GM19452 (cell line): ENCODE measurements around the gene SBNO2.

Source experiments
- ATAC-seq: cut with Tn5 transposase; IDR thresholded peaks from one replicate; pipeline ENCODE4 v1.9.1; 2021; ENCODE audit not compliant: unreplicated experiment

The SBNO2 gene

DNA sequence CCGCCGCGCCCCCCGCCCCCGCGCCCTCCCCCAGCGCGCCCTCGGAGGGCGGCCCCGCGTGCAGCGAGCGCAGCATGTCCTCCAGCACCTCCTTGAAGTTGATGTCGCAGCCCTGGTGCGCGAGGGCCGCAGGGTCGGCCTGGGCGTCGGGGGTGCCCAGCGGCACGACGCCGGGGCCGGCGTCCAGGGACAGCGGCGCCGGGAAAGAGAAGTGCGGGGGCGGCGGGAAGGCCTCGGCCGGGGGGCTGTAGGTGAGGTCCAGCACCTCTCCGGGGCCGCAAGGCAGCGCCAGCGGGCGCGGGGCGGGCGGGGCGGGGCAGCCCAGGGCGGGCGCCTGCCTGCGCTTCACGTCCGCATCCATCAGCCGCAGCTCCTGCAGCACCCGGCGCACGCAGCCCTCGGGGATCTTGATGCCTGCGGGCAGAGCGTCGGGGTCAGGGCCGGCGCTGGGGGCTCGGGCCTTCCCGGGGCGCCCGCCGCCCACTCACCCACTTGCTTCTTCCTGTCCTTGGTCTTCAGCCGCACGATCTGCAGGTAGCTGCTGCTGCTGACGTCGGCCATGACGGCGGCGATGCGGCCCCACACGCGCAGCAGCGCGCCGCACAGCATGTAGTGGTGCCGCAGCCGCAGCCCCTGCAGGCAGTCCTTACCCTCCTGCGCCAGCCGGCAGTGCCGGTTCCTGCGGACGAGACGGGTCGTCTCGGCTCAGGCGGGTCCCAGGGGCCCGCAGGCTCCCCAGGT, 65.6 kb downstream of the SBNO2 start:
- ATAC-seq, result no peak

DNA sequence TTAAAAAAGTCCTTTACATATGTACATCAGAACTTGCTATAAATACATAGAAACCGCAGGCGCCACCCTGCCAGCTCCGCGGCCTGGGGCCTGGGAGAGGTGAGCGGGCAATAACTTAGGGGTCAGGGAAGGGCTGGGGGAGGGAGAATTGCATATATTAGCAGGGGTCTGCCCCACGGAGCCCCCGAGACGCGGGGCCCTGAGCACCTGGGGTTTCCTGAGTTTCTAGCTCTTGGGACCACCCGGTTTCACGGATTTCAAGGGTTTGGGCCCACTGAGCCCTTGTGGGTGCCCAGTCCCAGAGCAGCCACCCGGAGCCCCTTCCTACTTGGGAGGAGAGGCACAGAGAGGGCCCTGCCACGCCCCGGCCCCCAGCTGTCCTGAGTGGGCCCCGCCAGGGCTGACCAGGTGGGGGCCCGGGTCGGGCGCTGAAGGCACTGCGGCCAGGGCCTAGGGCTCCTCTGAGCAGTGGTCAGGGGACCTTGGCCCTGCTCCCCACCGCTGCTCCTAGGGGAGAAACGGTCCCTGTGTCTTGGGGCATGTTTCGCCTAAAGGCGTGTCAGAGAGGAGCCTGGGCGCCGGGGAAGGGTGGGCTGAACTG, 66.3 kb downstream of the SBNO2 start:
- no peak for ATAC-seq

- ATAC-seq, result no peak
Observed at GRCh38 chr19:1106841-1107660, 67.0 kb downstream of the SBNO2 start.

- ATAC-seq, result no peak
Observed at GRCh38 chr19:1105873-1106840, 67.9 kb downstream of the SBNO2 start.

DNA sequence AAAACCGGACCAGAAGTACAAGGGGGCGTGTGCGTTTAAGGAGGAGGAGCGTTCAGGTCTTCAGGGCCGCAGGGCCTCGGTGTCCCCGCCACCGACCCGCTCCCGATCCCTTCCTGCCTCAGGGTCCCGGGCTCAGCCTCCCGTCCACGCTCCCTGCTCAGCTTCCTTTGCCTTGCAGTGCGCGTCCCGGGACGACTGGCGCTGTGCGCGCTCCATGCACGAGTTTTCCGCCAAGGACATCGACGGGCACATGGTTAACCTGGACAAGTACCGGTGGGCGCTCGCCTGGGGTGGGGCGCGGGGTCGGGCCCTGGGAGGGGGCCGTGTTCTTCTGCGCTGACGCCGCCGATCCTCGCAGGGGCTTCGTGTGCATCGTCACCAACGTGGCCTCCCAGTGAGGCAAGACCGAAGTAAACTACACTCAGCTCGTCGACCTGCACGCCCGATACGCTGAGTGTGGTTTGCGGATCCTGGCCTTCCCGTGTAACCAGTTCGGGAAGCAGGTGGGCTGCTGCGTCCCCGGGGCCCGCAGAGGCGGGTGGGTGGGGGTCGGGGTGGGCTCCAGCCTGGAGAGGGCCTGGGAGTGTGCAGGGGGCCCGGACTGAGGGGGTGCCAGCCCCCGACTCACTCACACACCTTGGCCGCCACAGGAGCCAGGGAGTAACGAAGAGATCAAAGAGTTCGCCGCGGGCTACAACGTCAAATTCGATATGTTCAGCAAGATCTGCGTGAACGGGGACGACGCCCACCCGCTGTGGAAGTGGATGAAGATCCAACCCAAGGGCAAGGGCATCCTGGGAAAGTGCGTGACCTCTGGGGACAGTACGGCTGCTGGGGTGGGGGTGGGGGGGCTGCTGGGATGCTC, 68.8 kb downstream of the SBNO2 start:
- ATAC-seq, result no peak

DNA sequence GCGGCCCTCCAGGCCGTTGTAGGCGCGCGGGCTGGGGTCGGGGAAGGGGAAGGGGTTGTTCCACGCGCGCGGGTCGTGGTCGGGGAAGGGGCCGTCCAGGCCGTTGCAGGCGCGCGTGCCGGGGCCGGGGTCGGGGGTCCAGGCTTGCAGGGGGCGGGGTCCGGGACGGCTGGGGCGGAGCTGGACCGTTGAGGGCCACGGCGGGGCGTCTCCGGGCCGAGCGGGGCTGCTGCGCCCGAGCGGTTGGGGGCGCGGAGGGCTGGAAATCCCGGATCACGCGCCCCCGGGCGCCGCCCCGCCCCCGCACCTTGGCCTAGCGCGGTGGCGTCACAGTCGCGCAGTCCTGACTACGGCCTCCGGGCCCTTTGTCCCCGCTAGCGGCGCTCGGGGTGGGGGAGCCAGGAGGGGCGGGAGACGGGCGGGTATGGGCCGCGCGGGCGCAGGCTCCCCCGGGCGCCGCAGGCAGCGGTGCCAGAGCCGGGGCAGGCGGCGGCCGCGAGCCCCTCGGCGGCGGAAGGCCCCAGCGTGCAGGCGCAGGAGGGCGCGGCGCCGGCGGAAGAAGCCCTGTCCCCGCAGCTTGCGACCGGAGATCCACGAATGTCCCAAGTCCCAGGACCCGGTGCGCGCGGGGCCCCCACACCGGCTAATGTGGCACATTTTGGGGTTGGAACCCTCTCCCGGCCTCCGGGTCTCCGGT, 69.6 kb downstream of the SBNO2 start:
- peak; percentile 40 for ATAC-seq

DNA sequence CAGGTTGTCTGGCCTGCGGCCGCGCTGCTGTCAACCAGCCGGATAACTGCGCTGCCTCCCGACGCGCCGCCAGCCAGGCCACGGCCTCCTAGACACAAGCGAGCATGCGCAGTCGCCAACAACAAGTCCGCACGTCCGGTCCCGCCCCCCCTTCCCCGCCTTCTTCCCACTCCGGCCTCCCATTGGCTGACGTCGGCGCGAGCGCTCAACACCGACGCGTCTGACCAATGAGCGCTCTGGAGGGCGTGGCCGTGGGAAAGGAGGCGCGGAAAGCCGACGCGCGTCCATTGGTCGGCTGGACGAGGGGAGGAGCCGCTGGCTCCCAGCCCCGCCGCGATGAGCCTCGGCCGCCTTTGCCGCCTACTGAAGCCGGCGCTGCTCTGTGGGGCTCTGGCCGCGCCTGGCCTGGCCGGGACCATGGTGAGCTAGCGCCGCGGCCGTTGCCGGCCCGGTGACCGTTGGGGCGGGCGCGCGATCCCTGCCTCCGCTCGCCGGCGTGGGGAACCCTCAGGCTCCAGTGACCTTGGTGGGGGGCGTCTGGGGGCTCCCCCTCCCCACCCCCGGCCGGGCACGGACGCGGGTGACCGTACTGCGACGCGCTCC, 70.3 kb downstream of the SBNO2 start, which contains the start of gene GPX4:
TSS of gene GPX4 (plus strand) at position 287 of the 603 bp plus-strand sequence. CDS start at position 337, 50 bp downstream.
- ATAC-seq, result peak; percentile 73

- ATAC-seq, result no peak
Observed at GRCh38 chr19:1103132-1103707, 70.8 kb downstream of the SBNO2 start.

DNA sequence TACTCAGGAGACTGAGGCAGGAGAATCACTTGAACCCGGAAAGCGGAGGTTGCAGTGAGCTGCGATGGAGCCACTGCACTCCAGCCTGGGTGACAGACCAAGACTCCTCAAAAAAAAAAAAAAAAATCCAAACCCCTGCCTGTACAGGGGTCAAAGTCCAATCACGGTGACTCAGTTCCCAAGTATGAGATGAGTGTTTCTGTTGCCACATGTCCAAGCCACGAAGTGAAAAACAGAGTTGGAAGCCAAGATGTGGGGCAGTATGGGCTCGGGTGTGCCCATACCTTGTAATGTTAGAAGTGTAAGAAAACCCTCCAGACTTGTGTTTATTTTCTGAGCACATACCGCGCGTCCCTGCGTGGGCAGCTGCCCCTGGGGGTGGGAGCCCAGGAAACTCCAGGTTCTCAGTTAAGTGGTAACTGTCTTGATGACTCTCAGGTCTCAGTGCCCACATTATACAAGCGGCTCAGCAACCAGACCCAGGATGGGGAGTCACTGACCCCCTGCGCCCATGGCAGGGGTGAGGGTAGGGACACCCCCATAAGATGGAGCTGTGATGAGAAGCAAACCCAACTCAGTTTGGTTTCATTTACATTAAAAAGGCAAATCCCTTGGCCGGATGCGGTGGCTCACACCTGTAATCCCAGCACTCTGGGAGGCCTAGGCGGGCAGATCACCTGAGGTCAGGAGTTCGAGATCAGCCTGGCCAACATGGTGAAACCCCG, 71.5 kb downstream of the SBNO2 start:
- no peak for ATAC-seq

- ATAC-seq, result no peak
Observed at GRCh38 chr19:1101337-1101698, 72.8 kb downstream of the SBNO2 start.

DNA sequence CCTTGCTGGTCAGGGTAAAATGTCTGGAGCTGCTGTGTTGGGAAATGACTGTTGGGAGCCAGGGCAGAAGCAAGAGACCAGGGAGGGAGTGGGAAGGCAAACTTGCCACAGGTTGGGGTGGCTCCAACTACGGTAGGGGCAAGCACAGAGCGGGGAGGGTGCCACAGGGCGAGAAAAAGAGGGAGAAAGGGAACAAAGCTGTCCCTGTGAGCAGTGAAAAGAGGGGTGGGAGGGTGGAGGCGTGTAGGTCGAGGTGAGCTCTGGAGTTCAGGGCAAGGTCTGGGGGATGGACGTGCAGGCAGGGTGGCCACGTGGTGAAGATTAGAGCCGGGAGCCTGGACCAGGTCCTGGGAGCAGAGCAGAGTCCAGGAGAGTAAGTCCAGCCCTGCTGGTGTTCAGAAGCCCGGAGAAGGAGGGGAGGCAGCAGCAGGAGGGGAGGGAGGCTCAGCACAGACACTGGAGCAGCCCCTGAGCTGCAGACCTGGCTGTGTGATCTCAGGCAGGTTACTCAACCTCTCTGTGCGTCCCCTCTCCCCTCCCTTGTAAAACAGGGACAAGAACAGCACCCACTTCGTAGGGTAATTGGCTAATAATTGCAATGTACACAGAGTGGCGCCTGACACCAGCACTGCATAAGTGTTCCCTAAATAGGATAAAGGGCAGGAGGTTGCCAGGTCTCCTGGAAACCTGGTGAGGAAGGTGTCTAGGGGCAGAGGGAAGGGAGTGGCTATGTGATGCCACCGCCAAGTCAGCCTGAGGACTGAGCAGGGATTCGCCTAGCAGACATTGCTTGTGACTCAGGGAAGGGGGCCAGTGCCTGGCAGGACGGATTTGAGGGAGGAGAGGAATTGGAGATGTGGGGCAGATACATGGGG, 75.7 kb downstream of the SBNO2 start:
- ATAC-seq, result no peak

GRCh38 chr19:1097810-1098176, 76.3 kb downstream of the SBNO2 start:
- ATAC-seq, result no peak

GRCh38 chr19:1094978-1095701, 78.9 kb downstream of the SBNO2 start, which contains the start of gene POLR2E:
TSS of gene POLR2E (minus strand) at chr19:1095375. CDS start at chr19:1095315, 60 bp downstream.
- peak; percentile 74 for ATAC-seq

GRCh38 chr19:1094655-1094977, 79.5 kb downstream of the SBNO2 start:
- no peak for ATAC-seq

DNA sequence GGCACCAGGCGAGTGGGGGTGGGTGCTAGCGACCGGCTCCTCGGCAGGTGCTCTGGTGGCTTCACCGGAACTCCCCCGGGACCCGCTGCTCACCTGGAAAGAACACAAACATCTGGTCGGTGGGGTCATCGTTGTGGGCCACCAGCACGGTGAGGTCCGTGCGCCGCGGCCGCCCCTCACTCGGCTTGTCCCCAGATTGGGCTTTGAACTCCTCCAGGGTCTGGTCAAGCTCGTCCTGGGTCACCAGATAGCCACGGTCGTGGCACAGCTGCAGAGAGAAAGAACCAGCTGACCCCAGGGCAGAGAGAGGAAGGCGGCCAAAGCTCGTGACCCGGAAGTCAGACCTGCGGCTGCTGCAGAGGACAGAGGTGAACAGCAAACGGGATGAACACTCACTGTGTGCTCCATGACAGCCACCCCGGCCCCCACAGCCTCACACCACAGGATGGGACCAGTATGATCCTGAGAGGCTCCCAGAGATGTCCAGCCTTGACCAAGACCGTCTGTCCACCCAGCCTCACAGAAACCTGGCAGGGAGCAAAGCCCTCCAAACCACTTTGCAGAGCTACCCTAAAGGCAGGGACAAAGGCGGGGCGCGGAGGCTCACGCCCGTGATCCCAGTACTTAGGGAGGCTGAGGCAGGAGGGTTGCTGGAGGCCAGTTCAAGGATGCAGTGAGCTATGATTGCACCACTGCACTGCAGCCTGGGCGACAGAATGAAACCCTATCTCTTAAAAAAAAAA, 80.1 kb downstream of the SBNO2 start:
- ATAC-seq, result no peak

- ATAC-seq, result no peak
Observed at GRCh38 chr19:1093330-1093729, 80.7 kb downstream of the SBNO2 start.
